Gastroesophageal sphincter (tissue), 3 donors: ENCODE data around the gene STAP2.

ENCODE experiments used
- POLR2AphosphoS5 ChIP-seq: sonication (generic); formaldehyde crosslinking; IDR thresholded peaks from one replicate; pipeline ENCODE4 v1.6.1; 2017; ENCODE audit warnings: antibody characterized with exemption
- TF ChIP-seq, protein P1 (sequence below), 4 experiments: fragments of 200-600 bp in 2 of 4; fragments of 450-650 bp in 2 of 4; sonication (generic) in 1 of 4; IDR thresholded peaks; one replicate each; pipeline ENCODE4 v1.5.1; 2017 to 2019; ENCODE audit warnings: antibody characterized with exemption in 4 of 4, mild to moderate bottlenecking in 2 of 4, moderate library complexity in 2 of 4

DNA sequence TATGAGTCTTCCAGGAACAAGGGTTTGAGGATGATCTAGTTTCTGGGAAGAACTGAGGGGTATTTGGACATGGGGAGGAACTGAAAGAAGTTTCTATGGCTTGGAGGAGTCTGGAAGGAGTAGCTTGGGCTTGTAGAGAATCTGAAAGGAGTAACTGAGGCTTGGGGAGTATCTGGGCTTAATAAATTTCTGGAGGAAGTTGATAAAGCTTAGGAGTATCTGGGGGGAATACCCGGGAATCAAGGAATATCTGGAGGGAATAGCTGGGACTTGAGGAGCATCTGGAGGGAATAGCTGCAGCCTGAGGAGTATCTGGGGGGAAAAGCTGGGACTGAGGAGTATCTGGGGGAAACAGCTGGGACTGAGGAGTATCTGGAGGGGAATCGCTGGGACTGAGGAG is 18.2 kb downstream of the STAP2 start:
- no peak for TF ChIP-seq POLR2AphosphoS5
- TF ChIP-seq, protein P1, sequence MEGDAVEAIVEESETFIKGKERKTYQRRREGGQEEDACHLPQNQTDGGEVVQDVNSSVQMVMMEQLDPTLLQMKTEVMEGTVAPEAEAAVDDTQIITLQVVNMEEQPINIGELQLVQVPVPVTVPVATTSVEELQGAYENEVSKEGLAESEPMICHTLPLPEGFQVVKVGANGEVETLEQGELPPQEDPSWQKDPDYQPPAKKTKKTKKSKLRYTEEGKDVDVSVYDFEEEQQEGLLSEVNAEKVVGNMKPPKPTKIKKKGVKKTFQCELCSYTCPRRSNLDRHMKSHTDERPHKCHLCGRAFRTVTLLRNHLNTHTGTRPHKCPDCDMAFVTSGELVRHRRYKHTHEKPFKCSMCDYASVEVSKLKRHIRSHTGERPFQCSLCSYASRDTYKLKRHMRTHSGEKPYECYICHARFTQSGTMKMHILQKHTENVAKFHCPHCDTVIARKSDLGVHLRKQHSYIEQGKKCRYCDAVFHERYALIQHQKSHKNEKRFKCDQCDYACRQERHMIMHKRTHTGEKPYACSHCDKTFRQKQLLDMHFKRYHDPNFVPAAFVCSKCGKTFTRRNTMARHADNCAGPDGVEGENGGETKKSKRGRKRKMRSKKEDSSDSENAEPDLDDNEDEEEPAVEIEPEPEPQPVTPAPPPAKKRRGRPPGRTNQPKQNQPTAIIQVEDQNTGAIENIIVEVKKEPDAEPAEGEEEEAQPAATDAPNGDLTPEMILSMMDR (IDR thresholded peaks at IDR 0.05), result no peak
